GM19468 (cell line): ENCODE results near the gene IL1RL1.

Experiments used
- ATAC-seq: cut with Tn5 transposase; IDR thresholded peaks from one replicate; pipeline ENCODE4 v1.9.1; 2021; ENCODE audit warnings: mild to moderate bottlenecking, moderate library complexity, moderate number of reproducible peaks; ENCODE audit not compliant: unreplicated experiment; ENCODE audit errors: extremely low read depth

Gene IL1RL1

GRCh38 chr2:102361632-102362241 lies 50.4 kb downstream of the IL1RL1 start:
- ATAC-seq: no peak

DNA sequence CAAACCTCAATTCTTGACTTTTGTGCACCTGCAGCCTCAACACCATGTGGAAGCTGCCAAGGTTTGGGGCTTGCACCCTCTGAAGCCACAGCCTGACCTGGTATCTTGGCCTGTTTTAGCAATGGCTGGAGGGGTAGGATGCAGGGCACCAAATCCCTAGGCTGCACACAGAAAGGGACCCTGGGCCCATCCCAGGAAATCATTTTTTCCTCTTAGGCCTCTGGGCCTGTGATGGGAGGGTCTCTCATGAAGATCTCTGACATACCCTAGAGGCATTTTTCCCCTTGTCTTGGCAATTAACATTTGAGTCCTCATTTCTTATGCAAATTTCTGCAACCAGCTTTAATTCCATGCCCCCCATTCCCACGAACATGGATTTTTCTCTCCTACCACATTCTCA lies 54.4 kb downstream of the IL1RL1 start:
- no peak for ATAC-seq

DNA sequence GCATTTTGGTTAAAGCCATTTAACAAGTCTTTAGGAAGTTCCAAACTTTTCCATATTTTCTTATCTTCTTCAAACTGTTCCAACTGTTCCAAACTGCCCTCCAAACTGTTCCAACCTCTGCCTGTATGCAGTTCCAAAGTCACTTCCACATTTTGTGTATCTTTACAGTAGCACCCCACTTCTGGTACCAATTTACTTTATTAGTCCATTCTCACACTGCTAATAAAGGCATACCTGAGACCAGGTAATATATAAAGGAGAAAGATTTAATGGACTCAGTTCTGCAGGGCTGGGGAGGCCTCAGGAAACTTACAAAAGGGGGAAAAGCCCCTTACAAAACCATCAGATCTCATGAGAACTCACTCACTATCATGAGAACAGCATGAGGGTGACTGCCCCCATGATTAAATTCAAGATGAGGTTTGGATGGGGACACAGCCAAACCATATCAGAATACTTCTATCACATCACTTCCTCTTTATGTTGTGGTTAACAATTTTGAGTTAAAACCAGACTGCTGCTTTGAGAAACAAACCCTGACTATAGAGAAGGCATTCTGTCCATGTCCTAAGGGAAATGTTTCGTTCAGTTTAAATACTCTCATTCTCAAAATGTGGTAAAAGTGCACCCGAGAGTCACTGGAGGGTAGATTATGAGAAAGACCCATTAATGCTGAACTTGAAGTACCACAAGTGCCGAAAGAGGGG lies 55.2 kb downstream of the IL1RL1 start:
- peak; percentile 56 for ATAC-seq

- ATAC-seq: no peak
These were observed 56.1 kb downstream of the IL1RL1 start for GRCh38 chr2:102367331-102367971.

- no peak for ATAC-seq
These were observed 57.2 kb downstream of the IL1RL1 start for GRCh38 chr2:102368461-102369109.

GRCh38 chr2:102369866-102370265 lies 58.5 kb downstream of the IL1RL1 start:
- no peak for ATAC-seq

DNA sequence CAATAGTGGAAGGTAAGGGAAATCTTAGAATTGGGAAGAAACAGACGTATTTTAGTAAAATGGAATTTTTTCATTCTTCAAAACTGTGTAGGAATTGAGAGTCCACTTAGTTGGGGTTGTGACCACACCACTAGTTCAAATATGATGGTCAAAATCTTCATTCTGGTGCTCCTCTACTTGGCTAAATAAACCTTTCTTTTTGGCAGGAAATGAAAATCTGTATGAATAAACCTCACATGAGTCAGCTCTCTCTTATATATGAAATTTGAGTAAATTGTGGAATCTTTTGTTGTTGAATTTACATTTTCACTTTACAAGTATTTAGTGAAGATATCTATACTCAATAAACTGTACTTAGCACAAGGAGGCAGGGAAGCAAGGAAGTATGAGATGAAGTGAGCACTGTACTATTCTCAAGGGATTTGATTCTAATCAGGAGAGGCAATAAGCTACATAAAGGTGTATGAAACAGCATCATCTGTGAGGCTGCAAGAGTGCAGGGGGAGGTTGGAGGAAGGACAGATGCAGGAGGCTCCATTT lies 64.8 kb downstream of the IL1RL1 start:
- ATAC-seq: no peak

DNA sequence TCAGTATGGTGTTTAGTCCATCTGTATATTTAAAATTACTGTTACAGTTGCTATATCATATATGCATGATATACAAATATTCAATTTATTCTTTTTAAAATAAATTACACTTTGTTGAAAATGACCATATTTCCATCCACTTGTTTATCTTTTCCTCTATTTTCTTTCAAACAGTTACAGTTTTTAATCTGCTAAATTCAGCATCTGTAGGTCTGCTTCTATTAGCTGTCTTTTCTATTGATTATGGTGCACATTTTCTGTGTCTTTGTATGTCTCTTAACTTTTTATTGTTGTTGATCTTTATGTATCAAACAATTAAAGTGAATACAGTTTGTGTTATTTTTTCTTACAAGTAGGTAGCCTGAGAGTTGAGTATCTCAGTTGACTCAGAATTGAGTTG lies 72.4 kb downstream of the IL1RL1 start:
- ATAC-seq: no peak

GRCh38 chr2:102385522-102385921 lies 74.2 kb downstream of the IL1RL1 start:
- no peak for ATAC-seq

- ATAC-seq: no peak
These were observed 74.6 kb downstream of the IL1RL1 start for GRCh38 chr2:102386004-102386403.

- ATAC-seq: no peak
These were observed 75.6 kb downstream of the IL1RL1 start for GRCh38 chr2:102386867-102387541.

DNA sequence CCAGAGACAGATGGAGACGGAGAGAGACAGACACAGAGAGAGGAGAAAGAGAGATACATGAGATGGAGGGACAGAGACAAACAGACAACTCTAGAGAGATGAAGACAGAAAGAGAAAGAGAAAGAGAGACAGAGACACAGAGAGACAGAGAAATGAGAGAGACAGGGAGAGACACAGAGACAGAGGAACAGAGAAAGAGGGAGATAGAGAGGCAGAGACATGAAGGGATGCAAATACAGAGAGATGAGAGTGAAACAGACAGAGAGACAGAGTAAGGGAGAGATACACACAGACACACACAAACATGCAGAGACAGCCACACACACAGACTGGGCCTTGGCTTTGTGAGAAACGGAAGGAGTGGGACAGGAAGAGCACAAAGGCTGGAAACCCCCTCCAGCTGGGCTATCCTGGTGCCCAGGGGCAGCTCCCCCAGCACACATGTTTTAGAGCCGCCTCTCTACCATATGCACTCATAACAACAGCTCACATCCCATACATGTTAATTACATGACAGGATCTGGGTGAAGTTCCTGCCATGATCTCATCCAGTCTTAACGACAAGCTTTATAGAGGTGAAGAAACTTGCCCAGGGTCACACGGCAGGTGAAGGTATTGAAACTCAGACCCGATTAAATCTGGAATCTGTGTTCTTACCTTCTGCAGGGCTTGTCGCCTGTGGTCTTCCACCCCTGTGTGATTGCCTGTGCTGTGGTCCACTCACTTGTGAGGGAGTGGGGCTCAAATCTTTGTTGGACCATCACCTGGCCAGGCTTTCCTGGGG lies 76.6 kb downstream of the IL1RL1 start:
- ATAC-seq: no peak

DNA sequence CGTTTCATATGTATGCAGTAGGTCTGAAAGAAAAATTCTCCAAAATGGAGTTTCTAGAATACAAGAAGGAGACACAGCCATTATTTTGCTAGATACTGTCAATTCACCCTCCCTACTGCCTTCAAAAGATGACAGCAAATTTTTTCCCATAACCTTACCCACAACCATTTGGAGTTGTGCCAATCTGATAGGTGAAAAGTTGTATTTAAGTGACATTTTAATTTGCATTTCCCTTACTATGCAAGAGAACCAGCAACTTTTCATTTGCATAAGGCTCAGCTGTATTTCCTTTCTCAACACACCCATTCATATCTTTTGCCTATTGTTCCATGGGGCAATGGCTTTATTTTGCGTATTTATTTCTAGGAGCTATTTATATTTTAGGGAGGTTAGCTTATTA lies 80.2 kb downstream of the IL1RL1 start:
- ATAC-seq: no peak

GRCh38 chr2:102392096-102392495 lies 80.7 kb downstream of the IL1RL1 start:
- no peak for ATAC-seq

GRCh38 chr2:102392942-102393341 lies 81.6 kb downstream of the IL1RL1 start:
- ATAC-seq: no peak

- no peak for ATAC-seq
These were observed 84.6 kb downstream of the IL1RL1 start for GRCh38 chr2:102396012-102396411.

- ATAC-seq: no peak
These were observed 85.8 kb downstream of the IL1RL1 start for GRCh38 chr2:102397209-102397608.

DNA sequence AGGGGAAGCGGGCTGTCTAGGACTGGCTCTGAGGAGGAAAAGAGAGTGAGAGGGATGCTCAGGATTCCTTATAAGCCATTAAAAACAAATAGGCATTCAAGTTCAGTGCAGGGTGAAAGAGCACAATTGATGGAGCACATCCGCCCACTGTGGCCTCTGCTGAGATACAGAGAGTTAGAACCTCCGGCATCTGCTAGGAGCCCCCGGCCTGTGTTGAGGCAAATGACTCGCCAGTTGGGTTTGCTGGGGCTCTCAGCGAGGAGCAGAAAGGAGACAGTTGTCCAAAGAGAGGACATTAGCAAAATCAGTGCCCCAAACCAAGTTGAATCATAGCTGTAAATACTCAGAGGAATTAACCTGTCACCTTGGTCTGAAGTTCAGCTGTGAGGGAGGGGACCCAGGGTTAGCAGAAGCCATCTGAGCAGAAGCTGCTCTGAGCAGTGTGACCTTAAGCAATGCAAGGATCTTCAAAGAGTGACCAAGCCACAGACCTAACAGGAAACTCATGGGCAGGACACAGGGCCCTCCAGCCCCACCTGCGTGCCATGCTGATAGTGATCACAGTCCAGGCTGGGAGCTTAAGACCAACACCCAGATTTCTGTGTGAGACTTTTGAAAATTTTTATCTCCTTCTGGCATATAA lies 88.3 kb downstream of the IL1RL1 start:
- no peak for ATAC-seq

DNA sequence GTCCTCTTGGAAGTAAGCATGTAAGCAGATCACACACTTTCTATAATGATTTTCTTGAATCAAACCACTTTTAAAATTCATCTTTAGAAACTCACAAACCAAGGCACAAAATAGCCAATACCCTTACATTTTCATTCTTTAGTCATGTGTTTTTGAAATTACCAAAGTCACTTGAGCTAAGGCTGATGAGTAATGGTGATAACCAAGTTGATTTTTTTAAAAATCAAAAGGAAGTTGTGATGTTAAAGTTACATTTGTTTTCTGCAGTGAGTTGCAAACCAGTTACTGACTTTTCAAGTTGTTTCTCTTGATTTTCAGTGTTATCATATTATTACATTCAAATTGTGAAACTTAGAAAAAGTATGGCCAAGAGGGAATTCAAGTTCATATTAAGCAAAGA lies 90.1 kb downstream of the IL1RL1 start:
- no peak for ATAC-seq
